H1 (cell line): ENCODE results near the gene CFAP74. TPM values are rescaled to one million over a fixed set of nuclear protein-coding genes. Genes with fewer than 3 reads are reported as not detected.
A peak's percentile ranks its signal among the peaks of the same experiment; 100 is the strongest.

Experiments
- CTCF ChIA-PET: fragments of 300-600 bp; sonication (Branson Sonifier 250); formaldehyde crosslinking; loops from one replicate; lab custom pipeline; 2021; ENCODE audit not compliant: partially characterized antibody; lab: Charles Lee
- POLR2A ChIA-PET: fragments of 300-600 bp; sonication (Branson Sonifier 250); formaldehyde crosslinking; loops from one replicate; lab custom pipeline; 2021; ENCODE audit warnings: inconsistent platforms; ENCODE audit not compliant: partially characterized antibody; lab: Charles Lee
- DNase-seq, 2 experiments: peaks; one replicate each; pipeline versions ENCODE4 v3.0.0 to v3.0.0-alpha.2; 2010 to 2022; ENCODE audit warnings: low spot score in 2 of 2, low read depth in 1 of 2, mixed read lengths in 1 of 2
- FAIRE-seq: peaks from 2 replicates; lab custom pipeline; 2011; peaks lifted over from hg19 to GRCh38; lab: Jason Lieb, UNC
- H2AFZ ChIP-seq: 2 replicates; pipeline ENCODE4 v1.8.1; 2012; ENCODE audit warnings: low read length, inconsistent platforms
- H2AK5ac ChIP-seq: 2 replicates; pipeline ENCODE4 v1.6.1; 2013; ENCODE audit warnings: low read depth, low read length
- H2BK120ac ChIP-seq: replicated peaks from 2 replicates; pipeline ENCODE3; 2013; ENCODE audit warnings: low read depth, low read length, inconsistent platforms
- H2BK12ac ChIP-seq: 2 replicates; pipeline ENCODE4 v1.6.1; 2013; ENCODE audit warnings: low read depth, low read length
- H2BK15ac ChIP-seq: 2 replicates; pipeline ENCODE4 v1.6.1; 2013; ENCODE audit warnings: low read length
- H2BK20ac ChIP-seq: 2 replicates; pipeline ENCODE4 v1.6.1; 2013; ENCODE audit warnings: low read length
- H2BK5ac ChIP-seq: 2 replicates; pipeline ENCODE4 v1.6.1; 2013; ENCODE audit warnings: low read depth, low read length
- H3K14ac ChIP-seq: 2 replicates; pipeline ENCODE4 v1.6.1; 2013; ENCODE audit warnings: inconsistent platforms; ENCODE audit not compliant: insufficient read length
- H3K18ac ChIP-seq: 2 replicates; pipeline ENCODE4 v1.6.1; 2013; ENCODE audit warnings: low read length; ENCODE audit errors: extremely low read depth
- H3K23ac ChIP-seq: 2 replicates; pipeline ENCODE4 v1.6.1; 2013; ENCODE audit warnings: inconsistent platforms; ENCODE audit not compliant: insufficient read length
- H3K23me2 ChIP-seq: 2 replicates; pipeline ENCODE4 v1.6.1; 2013; ENCODE audit warnings: low read depth, low read length
- H3K27ac ChIP-seq: 2 replicates; pipeline ENCODE4 v1.6.1; 2011; ENCODE audit warnings: low read depth, low read length, inconsistent platforms
- H3K27me3 ChIP-seq, 4 experiments: replicated peaks in 1 of 4; 1 replicate in 1 of 4; 2 replicates in 3 of 4; pipeline versions ENCODE4 v1.6.1 to v1.8.1; 2011 to 2013; ENCODE audit warnings: low read length in 3 of 4, mild to moderate bottlenecking in 3 of 4, inconsistent platforms in 2 of 4, mixed read lengths in 2 of 4, moderate library complexity in 1 of 4; ENCODE audit not compliant: control insufficient read depth in 3 of 4, insufficient read depth in 3 of 4; ENCODE audit errors: extremely low read depth in 1 of 4
- H3K36me3 ChIP-seq, 4 experiments: 2 replicates each; pipeline versions ENCODE4 v1.6.1 to v1.8.1; 2011 to 2013; ENCODE audit warnings: mild to moderate bottlenecking in 4 of 4, low read length in 3 of 4, moderate library complexity in 2 of 4, control low read depth in 1 of 4, inconsistent platforms in 1 of 4; ENCODE audit not compliant: insufficient read depth in 4 of 4, control insufficient read depth in 2 of 4
- H3K4ac ChIP-seq: replicated peaks from 2 replicates; pipeline ENCODE3; 2013; ENCODE audit warnings: low read length, low read depth, mixed read lengths, inconsistent platforms; ENCODE audit not compliant: insufficient read length
- H3K4me1 ChIP-seq, 4 experiments: replicated peaks in 1 of 4; 1 replicate in 1 of 4; 2 replicates in 3 of 4; pipeline versions ENCODE4 v1.6.1 to v1.8.1; 2011 to 2013; ENCODE audit warnings: low read length in 3 of 4, inconsistent platforms in 2 of 4, mixed read lengths in 1 of 4; ENCODE audit not compliant: insufficient read depth in 4 of 4, control insufficient read depth in 3 of 4
- H3K4me2 ChIP-seq, 2 experiments: 2 replicates each; pipeline versions ENCODE4 v1.6.1 to v1.8.1; 2011 to 2013; ENCODE audit warnings: low read depth in 2 of 2, low read length in 2 of 2, control low read depth in 1 of 2, inconsistent platforms in 1 of 2, mild to moderate bottlenecking in 1 of 2; ENCODE audit not compliant: insufficient read depth in 1 of 2
- H3K4me3 ChIP-seq, 4 experiments: fragments of 200-600, 300-600 bp in 1 of 4; sonication (generic), shearing (Covaris generic), sonication (Bioruptor Twin) in 1 of 4; 2 replicates each; pipeline versions ENCODE4 v1.5.1 to v1.8.1; 2011 to 2016; ENCODE audit warnings: low read length in 4 of 4, low read depth in 3 of 4, control low read depth in 2 of 4, inconsistent platforms in 2 of 4, mild to moderate bottlenecking in 2 of 4, mixed read lengths in 1 of 4, moderate library complexity in 1 of 4; ENCODE audit not compliant: insufficient read depth in 2 of 4; ENCODE audit errors: extremely low read depth in 1 of 4
- H3K56ac ChIP-seq: replicated peaks from 2 replicates; pipeline ENCODE3; 2013; ENCODE audit warnings: low read depth, mild to moderate bottlenecking, mixed read lengths, low read length, inconsistent platforms; ENCODE audit not compliant: insufficient read length
- H3K79me1 ChIP-seq: 2 replicates; pipeline ENCODE4 v1.6.1; 2013; ENCODE audit warnings: low read depth, low read length, control low read depth
- H3K79me2 ChIP-seq, 2 experiments: 2 replicates each; pipeline versions ENCODE4 v1.6.1 to v1.8.1; 2012 to 2013; ENCODE audit warnings: low read length in 2 of 2, mild to moderate bottlenecking in 2 of 2, inconsistent platforms in 1 of 2; ENCODE audit not compliant: insufficient read depth in 2 of 2, control insufficient read depth in 1 of 2
- H3K9ac ChIP-seq, 4 experiments: replicated peaks in 1 of 4; 1 replicate in 1 of 4; 2 replicates in 3 of 4; pipeline versions ENCODE4 v1.6.1 to v1.8.1; 2011 to 2013; ENCODE audit warnings: low read depth in 3 of 4, low read length in 3 of 4, control low read depth in 2 of 4, mild to moderate bottlenecking in 2 of 4, moderate library complexity in 2 of 4, inconsistent platforms in 1 of 4; ENCODE audit errors: extremely low read depth in 1 of 4
- H3K9me3 ChIP-seq, 2 experiments: 2 replicates each; pipeline versions ENCODE4 v1.6.1 to v1.8.1; 2012 to 2013; ENCODE audit warnings: mild to moderate bottlenecking in 2 of 2, moderate library complexity in 2 of 2, control low read depth in 1 of 2, inconsistent platforms in 1 of 2, low read depth in 1 of 2, low read length in 1 of 2, mixed read lengths in 1 of 2; ENCODE audit not compliant: insufficient read depth in 2 of 2
- H4K20me1 ChIP-seq, 2 experiments: replicated peaks in 1 of 2; 2 replicates each; pipeline versions ENCODE3 to v1.8.1; 2011 to 2013; ENCODE audit warnings: inconsistent platforms in 2 of 2, low read length in 2 of 2, mild to moderate bottlenecking in 1 of 2; ENCODE audit not compliant: insufficient read depth in 2 of 2, control insufficient read depth in 1 of 2
- H4K5ac ChIP-seq: 2 replicates; pipeline ENCODE4 v1.6.1; 2013; ENCODE audit warnings: low read length, low read depth, mixed read lengths, inconsistent platforms; ENCODE audit not compliant: insufficient read length
- H4K8ac ChIP-seq: 2 replicates; pipeline ENCODE4 v1.8.0; 2013; ENCODE audit warnings: mild to moderate bottlenecking, moderate library complexity, low read length, inconsistent platforms; ENCODE audit not compliant: insufficient read depth; ENCODE audit errors: extremely low read depth
- H4K91ac ChIP-seq: replicated peaks from 2 replicates; pipeline ENCODE3; 2013; ENCODE audit warnings: low read length, mixed read lengths, inconsistent platforms; ENCODE audit not compliant: insufficient read length
- CEBPB ChIP-seq: IDR thresholded peaks from 2 replicates; pipeline ENCODE4 v1.6.1; 2012; ENCODE audit warnings: low read depth, low read length
- MAX ChIP-seq: IDR thresholded peaks from 2 replicates; pipeline ENCODE4 v1.6.1; 2012; ENCODE audit warnings: inconsistent platforms
- RAD21 ChIP-seq, 2 experiments: IDR thresholded peaks in 1 of 2; conservative IDR thresholded peaks in 1 of 2; 2 replicates each; pipeline ENCODE4 v1.6.1; 2011; ENCODE audit warnings: low read depth in 2 of 2, low read length in 2 of 2, improper control_type of control experiment in 1 of 2, inconsistent platforms in 1 of 2, mild to moderate bottlenecking in 1 of 2, moderate library complexity in 1 of 2
- SIN3A ChIP-seq, 2 experiments: IDR thresholded peaks in 1 of 2; conservative IDR thresholded peaks in 1 of 2; 2 replicates each; pipeline ENCODE4 v1.6.1; 2011 to 2012; ENCODE audit warnings: low read length in 2 of 2, improper control_type of control experiment in 1 of 2, low read depth in 1 of 2, mild to moderate bottlenecking in 1 of 2
- WGBS, 2 experiments: shearing (Covaris generic) in 1 of 2; methylation state at CpG; one replicate each; pipeline versions ENCODE4 v1.1.6 to v1.1.7; 2013 to 2015; ENCODE audit warnings: low lambda C conversion rate in 2 of 2, mixed read lengths in 2 of 2, inconsistent platforms in 1 of 2, low coverage in 1 of 2, missing lambda C conversion rate in 1 of 2; ENCODE audit not compliant: insufficient replicate concordance in 2 of 2, insufficient coverage in 1 of 2, insufficient read length in 1 of 2; ENCODE audit errors: extremely low coverage in 1 of 2, missing lambda C conversion rate in 1 of 2; 5-methylcytosine and 5-hydroxymethylcytosine counted together
- polyA plus RNA-seq, 7 experiments: library from polyadenylated mRNA; depleted of rRNA in 3 of 7; stranded (reverse) in 5 of 7; unstranded in 2 of 7; fragments of >200 nt in 5 of 7; fragments of 200-250 nt in 2 of 7; gene quantifications; 1 replicate in 5 of 7; 2 replicates in 1 of 7; 4 replicates in 1 of 7; pipeline versions ENCODE4 v1.2.1 to v1.2.3, GENCODE V29; 2011 to 2013; ENCODE audit warnings: missing spikeins in 2 of 7, mixed read lengths in 2 of 7
- total RNA-seq: library from RNA; stranded (reverse); fragmentation: NEBNext Ultra II Directional; extraction: Animal tissue kit (Norgen Biotek cat#: 25700); gene quantifications from 2 replicates; pipeline ENCODE4 v1.2.1, GENCODE V29; 2021

CFAP74 gene
- total and polyA plus RNA-seq, 2 of the 8 experiments (the other 6 are each of a cell fraction or from before 2014, with no cell fraction given): 0.09 to 0.20 TPM

GRCh38 chr1:2050461-2050792 is 46.8 kb upstream of the CFAP74 start:
- Histone ChIP-seq H2BK12ac (no peak overlapping the region), H3K4ac (no peak overlapping the region), H3K9me3 (no peaks in the 10 kb centered on the region), H2AK5ac (no peak overlapping the region), H3K56ac (no peak overlapping the region), H2BK120ac (no peak overlapping the region), H3K23me2 (peaks cover 8% of the 10 kb centered on the region), H2BK20ac (no peak overlapping the region), H3K14ac (no peak overlapping the region), H3K4me2 (peak overlapping the region; percentile 62 to 82; a peak in 3 of 4 replicates), H3K79me2 (peaks cover 0 to 26% of the 10 kb centered on the region in 2 experiments; a peak in 2 of 4 replicates), H3K79me1 (peaks cover 9% of the 10 kb centered on the region), H3K4me1 (peaks cover 0 to 24% (median 18%) of the 10 kb centered on the region in 4 experiments; a peak in 6 of 7 replicates), H4K20me1 (peaks cover 11 to 13% of the 10 kb centered on the region in 2 experiments), H3K18ac (no peak overlapping the region), H2BK5ac (peak overlapping the region; percentile 81; the same call in 1 of the 2 replicates), H2AFZ (no peak overlapping the region), H4K8ac (no peak overlapping the region), H2BK15ac (no peak overlapping the region), H4K5ac (no peak overlapping the region), H3K23ac (no peak overlapping the region), H3K27ac (no peak overlapping the region; the same call in 1 of the 2 replicates), H3K4me3 (peak overlapping the region; percentile 69 to 79 (median 79)), H3K36me3 (peaks cover 0 to 2% (median under 1%) of the 10 kb centered on the region in 4 experiments; a peak in 3 of 8 replicates), H4K91ac (no peak overlapping the region), H3K27me3 (peaks cover 0 to 2% (median 0%) of the 10 kb centered on the region in 4 experiments; a peak in 2 of 7 replicates), H3K9ac (peak overlapping the region in 3 of 4 experiments; percentile 24 to 77 (median 40); a peak in 4 of 7 replicates)
- ChIA-PET CTCF (interaction anchor here (0.8 to 2.5 kb wide), 4 partner anchors 28 to 95 kb away, joined by 3 to 11 read pairs (median 4); no protein-coding TSS in a partner anchor), POLR2A (interaction anchor here (1.2 kb wide), 1 partner anchor 20 kb away, joined by 3 read pairs; no protein-coding TSS in a partner anchor)
- DNase-seq (no peak), FAIRE-seq (no peak)
- no CpG with 5 or more reads among the region's 51 CpGs for WGBS, 2 experiments
- 0 out of 4 replicates have a peak, but pooled peaks of 1 of the 2 experiments have one; percentile 32 for TF ChIP-seq SIN3A (conservative IDR thresholded peaks at IDR 0.05 in 1 of 2, IDR thresholded peaks at IDR 0.05 in 1 of 2; ENCODE audit: low read depth in 1 of 2, low read length in 2 of 2)
- 0 out of 2 replicates have a peak, but pooled peaks have one; percentile 27 for TF ChIP-seq MAX
- no peak for TF ChIP-seq CEBPB
- TF ChIP-seq RAD21 (IDR thresholded peaks at IDR 0.05 in 1 of 2, conservative IDR thresholded peaks at IDR 0.05 in 1 of 2; ENCODE audit: low read depth in 2 of 2, low read length in 2 of 2): no peak
